GM23338 (cell line): ENCODE measurements around the gene SLC18A2. TPM values are rescaled to one million over a fixed set of nuclear protein-coding genes. Genes with fewer than 3 reads are reported as not detected.

Experiments
- ATAC-seq: fragments of 200-7000 bp; cut with Tn5 transposase; 3 replicates; pipeline ENCODE4 v1.9.1; 2020
- DNase-seq: peaks from one replicate; pipeline ENCODE4 v3.0.0-alpha.2; 2015; ENCODE audit warnings: low spot score
- H2AFZ ChIP-seq: fragments of 200-600 bp; sonication (generic); 2 replicates; pipeline ENCODE4 v1.8.0; 2016; ENCODE audit warnings: antibody characterized with exemption, mild to moderate bottlenecking, moderate library complexity
- H3F3A ChIP-seq: fragments of 200-600 bp; sonication (generic); replicated peaks from 2 replicates; pipeline ENCODE4 v1.8.0; 2017; ENCODE audit warnings: antibody characterized with exemption, mixed run types, low read depth
- H3K27ac ChIP-seq: fragments of 200-600 bp; sonication (generic); 2 replicates; pipeline ENCODE4 v1.6.1; 2016; ENCODE audit warnings: low read depth
- H3K27me3 ChIP-seq: fragments of 200-600 bp; sonication (generic); 2 replicates; pipeline ENCODE4 v1.8.0; 2016; ENCODE audit warnings: mild to moderate bottlenecking, mixed run types, moderate library complexity; ENCODE audit not compliant: insufficient read depth
- H3K36me3 ChIP-seq: fragments of 200-600 bp; sonication (generic); 2 replicates; pipeline ENCODE4 v1.8.0; 2016; ENCODE audit warnings: mild to moderate bottlenecking; ENCODE audit not compliant: insufficient read depth
- H3K4me1 ChIP-seq: fragments of 200-600 bp; sonication (generic); 2 replicates; pipeline ENCODE4 v1.8.0; 2016; ENCODE audit warnings: mild to moderate bottlenecking, moderate library complexity; ENCODE audit not compliant: insufficient read depth
- H3K4me2 ChIP-seq: fragments of 200-600 bp; sonication (generic); 2 replicates; pipeline ENCODE4 v1.7.1; 2017; ENCODE audit warnings: mixed run types
- H3K4me3 ChIP-seq: fragments of 200-600 bp; sonication (generic); 2 replicates; pipeline ENCODE4 v1.6.1; 2016; ENCODE audit warnings: mixed run types
- H3K79me2 ChIP-seq: fragments of 200-600 bp; sonication (generic); replicated peaks from 2 replicates; pipeline ENCODE4 v1.8.0; 2017; ENCODE audit warnings: mild to moderate bottlenecking; ENCODE audit not compliant: insufficient read depth
- H3K9me2 ChIP-seq: fragments of 200-600 bp; sonication (generic); 2 replicates; pipeline ENCODE4 v1.8.0; 2017; ENCODE audit not compliant: insufficient read depth
- H4K20me1 ChIP-seq: fragments of 200-600 bp; sonication (generic); replicated peaks from 2 replicates; pipeline ENCODE4 v1.8.0; 2017; ENCODE audit warnings: mild to moderate bottlenecking; ENCODE audit not compliant: insufficient read depth
- H3K27ac Mint-ChIP-seq: 2 replicates; pipeline ENCODE4 v1.8.0; 2020; ENCODE audit warnings: inconsistent platforms, mild to moderate bottlenecking, moderate library complexity, mixed read lengths
- H3K27me3 Mint-ChIP-seq: 3 replicates; pipeline ENCODE4 v1.8.0; 2022; ENCODE audit warnings: low read depth, mild to moderate bottlenecking, moderate library complexity, mixed read lengths, inconsistent platforms; ENCODE audit not compliant: insufficient read depth, poor library complexity
- H3K36me3 Mint-ChIP-seq: 3 replicates; pipeline ENCODE4 v1.8.0; 2021; ENCODE audit warnings: low read depth, mild to moderate bottlenecking, inconsistent platforms, moderate library complexity, mixed read lengths
- H3K4me1 Mint-ChIP-seq: 3 replicates; pipeline ENCODE4 v1.8.0; 2020; ENCODE audit warnings: mild to moderate bottlenecking, inconsistent platforms, mixed read lengths
- H3K4me3 Mint-ChIP-seq: 3 replicates; pipeline ENCODE4 v1.8.0; 2021; ENCODE audit warnings: moderate library complexity, mild to moderate bottlenecking, inconsistent platforms, mixed read lengths
- H3K9me3 Mint-ChIP-seq: 3 replicates; pipeline ENCODE4 v1.8.0; 2020; ENCODE audit warnings: moderate library complexity, mild to moderate bottlenecking, inconsistent platforms, mixed read lengths
- CREB1 ChIP-seq: fragments of 250-450 bp; sonication (Bioruptor Pico); IDR thresholded peaks from 2 replicates; pipeline ENCODE4 v1.5.0; 2020; ENCODE audit warnings: low read depth, mild to moderate bottlenecking, moderate library complexity
- CTCF ChIP-seq, 2 experiments: fragments of 200-600 bp in 1 of 2; sonication (generic) in 1 of 2; conservative IDR thresholded peaks; 2 replicates each; pipeline versions ENCODE4 v1.5.1 to v1.6.1; 2016 to 2017; ENCODE audit warnings: antibody characterized with exemption in 2 of 2, low read depth in 2 of 2, mild to moderate bottlenecking in 2 of 2, moderate library complexity in 1 of 2
- ETS1 ChIP-seq: IDR thresholded peaks from 2 replicates; pipeline ENCODE4 v1.6.1; 2016; ENCODE audit warnings: antibody characterized with exemption
- EZH2 ChIP-seq: fragments of 200-600 bp; sonication (generic); IDR thresholded peaks from one replicate; pipeline ENCODE4 v1.8.0; 2017; ENCODE audit warnings: antibody characterized with exemption, mild to moderate bottlenecking, low read depth; ENCODE audit not compliant: unreplicated experiment
- EZH2phosphoT487 ChIP-seq: fragments of 200-600 bp; sonication (generic); IDR thresholded peaks from one replicate; pipeline ENCODE4 v1.8.1; 2018; ENCODE audit warnings: antibody characterized with exemption; ENCODE audit not compliant: unreplicated experiment
- NANOG ChIP-seq: IDR thresholded peaks from 2 replicates; pipeline ENCODE4 v1.6.1; 2016; ENCODE audit warnings: antibody characterized with exemption, borderline replicate concordance
- POLR2AphosphoS5 ChIP-seq: IDR thresholded peaks from 2 replicates; pipeline ENCODE4 v1.6.1; 2016; ENCODE audit warnings: antibody characterized with exemption, low read depth
- STAT1 ChIP-seq: IDR thresholded peaks from one replicate; pipeline ENCODE4 v1.6.1; 2016; ENCODE audit warnings: antibody characterized with exemption; ENCODE audit not compliant: unreplicated experiment
- ZNF114 ChIP-seq: fragments of 250-450 bp; sonication (Bioruptor Pico); IDR thresholded peaks from 2 replicates; pipeline ENCODE4 v1.5.0; 2020; ENCODE audit warnings: mild to moderate bottlenecking, moderate library complexity
- ZNF462 ChIP-seq: fragments of 250-450 bp; sonication (Bioruptor Pico); IDR thresholded peaks from 2 replicates; pipeline ENCODE4 v1.5.0; 2020; ENCODE audit warnings: mild to moderate bottlenecking, moderate library complexity
- polyA plus RNA-seq: library from polyadenylated mRNA; unstranded; fragments of >200 nt; fragmentation: Nextera tagmentation; extraction: Ambion mirVana; gene quantifications from 2 replicates; pipeline ENCODE4 v1.2.1, GENCODE V29; 2016
- total RNA-seq: library from RNA; depleted of rRNA; stranded (reverse); fragments of >200 nt; shearing (Covaris generic); gene quantifications from 2 replicates; pipeline ENCODE4 v1.2.3, GENCODE V29; 2014
- TF ChIP-seq, protein P1 (sequence below): IDR thresholded peaks from one replicate; pipeline ENCODE4 v1.6.1; 2018; ENCODE audit warnings: antibody characterized with exemption; ENCODE audit not compliant: unreplicated experiment

Gene SLC18A2
- total and polyA plus RNA-seq, 2 experiments from 2014 or later = 4.3 to 8.7 TPM

- H3K9me2 ChIP-seq = no peaks in the 10 kb centered on the region
- ATAC-seq (no peak), DNase-seq (no peak)
- H3K4me3 ChIP-seq = no peak overlapping the region
- Mint-ChIP-seq H3K27ac (no peak overlapping the region), H3K27me3 (peaks cover 6% of the 10 kb centered on the region), H3K4me1 (peaks cover 14% of the 10 kb centered on the region), H3K9me3 (no peaks in the 10 kb centered on the region), H3K36me3 (no peaks in the 10 kb centered on the region), H3K4me3 (no peak overlapping the region)
- no peaks in the 10 kb centered on the region for H3K27me3 ChIP-seq
- no peaks in the 10 kb centered on the region for H3F3A ChIP-seq
- H3K4me2 ChIP-seq = no peak overlapping the region
- no peak for TF ChIP-seq CTCF (conservative IDR thresholded peaks at IDR 0.05; ENCODE audit: low read depth in 2 of 2)
- TF ChIP-seq STAT1 = no peak
- TF ChIP-seq NANOG = no peak
- no peak for TF ChIP-seq POLR2AphosphoS5
- TF ChIP-seq EZH2phosphoT487 = no peak
- no peak for TF ChIP-seq ZNF462
- TF ChIP-seq ZNF114 = no peak
- TF ChIP-seq CREB1 (CRISPR knock-in tag) = no peak
- TF ChIP-seq ETS1 = no peak
- TF ChIP-seq, protein P1, sequence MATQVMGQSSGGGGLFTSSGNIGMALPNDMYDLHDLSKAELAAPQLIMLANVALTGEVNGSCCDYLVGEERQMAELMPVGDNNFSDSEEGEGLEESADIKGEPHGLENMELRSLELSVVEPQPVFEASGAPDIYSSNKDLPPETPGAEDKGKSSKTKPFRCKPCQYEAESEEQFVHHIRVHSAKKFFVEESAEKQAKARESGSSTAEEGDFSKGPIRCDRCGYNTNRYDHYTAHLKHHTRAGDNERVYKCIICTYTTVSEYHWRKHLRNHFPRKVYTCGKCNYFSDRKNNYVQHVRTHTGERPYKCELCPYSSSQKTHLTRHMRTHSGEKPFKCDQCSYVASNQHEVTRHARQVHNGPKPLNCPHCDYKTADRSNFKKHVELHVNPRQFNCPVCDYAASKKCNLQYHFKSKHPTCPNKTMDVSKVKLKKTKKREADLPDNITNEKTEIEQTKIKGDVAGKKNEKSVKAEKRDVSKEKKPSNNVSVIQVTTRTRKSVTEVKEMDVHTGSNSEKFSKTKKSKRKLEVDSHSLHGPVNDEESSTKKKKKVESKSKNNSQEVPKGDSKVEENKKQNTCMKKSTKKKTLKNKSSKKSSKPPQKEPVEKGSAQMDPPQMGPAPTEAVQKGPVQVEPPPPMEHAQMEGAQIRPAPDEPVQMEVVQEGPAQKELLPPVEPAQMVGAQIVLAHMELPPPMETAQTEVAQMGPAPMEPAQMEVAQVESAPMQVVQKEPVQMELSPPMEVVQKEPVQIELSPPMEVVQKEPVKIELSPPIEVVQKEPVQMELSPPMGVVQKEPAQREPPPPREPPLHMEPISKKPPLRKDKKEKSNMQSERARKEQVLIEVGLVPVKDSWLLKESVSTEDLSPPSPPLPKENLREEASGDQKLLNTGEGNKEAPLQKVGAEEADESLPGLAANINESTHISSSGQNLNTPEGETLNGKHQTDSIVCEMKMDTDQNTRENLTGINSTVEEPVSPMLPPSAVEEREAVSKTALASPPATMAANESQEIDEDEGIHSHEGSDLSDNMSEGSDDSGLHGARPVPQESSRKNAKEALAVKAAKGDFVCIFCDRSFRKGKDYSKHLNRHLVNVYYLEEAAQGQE = no peak
- no peak for TF ChIP-seq EZH2
- H3K27ac ChIP-seq = no peak overlapping the region
- H4K20me1 ChIP-seq = peaks cover 5% of the 10 kb centered on the region; the same call in 1 of the 2 replicates
- H3K79me2 ChIP-seq = no peaks in the 10 kb centered on the region
- no peaks in the 10 kb centered on the region for H3K36me3 ChIP-seq
- H3K4me1 ChIP-seq = peaks cover 7% of the 10 kb centered on the region; the same call in 1 of the 2 replicates
- H2AFZ ChIP-seq = no peak overlapping the region
These were observed 8.0 kb downstream of the SLC18A2 start for GRCh38 chr10:117248750-117249465.
